Trophoblast cell (in vitro differentiated cells and primary cell): Measurements from ENCODE around the gene POP7.

Source experiments
- DNase-seq, 2 donors: peaks; one replicate each; pipeline ENCODE4 v3.0.0-alpha.2; 2016
- H2AFZ ChIP-seq: 2 replicates; pipeline ENCODE4 v1.6.1; 2013; ENCODE audit warnings: low read length, moderate library complexity, mild to moderate bottlenecking; ENCODE audit not compliant: insufficient read depth, poor library complexity
- H2AK5ac ChIP-seq: 2 replicates; pipeline ENCODE4 v1.6.1; 2013; ENCODE audit warnings: mild to moderate bottlenecking, low read length
- H2BK120ac ChIP-seq: 2 replicates; pipeline ENCODE4 v1.6.1; 2013; ENCODE audit warnings: low read length, mild to moderate bottlenecking, moderate library complexity; ENCODE audit not compliant: insufficient read depth, poor library complexity
- H2BK12ac ChIP-seq: 2 replicates; pipeline ENCODE4 v1.6.1; 2013; ENCODE audit warnings: mild to moderate bottlenecking, low read length, moderate library complexity
- H2BK5ac ChIP-seq: 2 replicates; pipeline ENCODE4 v1.6.1; 2013; ENCODE audit warnings: low read length, low read depth, moderate library complexity, mild to moderate bottlenecking; ENCODE audit not compliant: poor library complexity
- H3K14ac ChIP-seq: 2 replicates; pipeline ENCODE4 v1.6.1; 2013; ENCODE audit warnings: mild to moderate bottlenecking, low read length
- H3K18ac ChIP-seq: 2 replicates; pipeline ENCODE4 v1.6.1; 2013; ENCODE audit warnings: mild to moderate bottlenecking, low read length
- H3K23ac ChIP-seq: 2 replicates; pipeline ENCODE4 v1.6.1; 2013; ENCODE audit warnings: low read length
- H3K27ac ChIP-seq: 2 replicates; pipeline ENCODE4 v1.5.1; 2013; ENCODE audit warnings: low read depth, mild to moderate bottlenecking, inconsistent platforms, low read length, moderate library complexity
- H3K27me3 ChIP-seq: 2 replicates; pipeline ENCODE4 v1.6.1; 2013; ENCODE audit warnings: inconsistent platforms, mild to moderate bottlenecking, low read length, moderate library complexity; ENCODE audit not compliant: insufficient read depth
- H3K36me3 ChIP-seq, 2 experiments: 1 replicate in 1 of 2; 2 replicates in 1 of 2; pipeline ENCODE4 v1.6.1; 2013; ENCODE audit warnings: low read length in 2 of 2, mild to moderate bottlenecking in 2 of 2, moderate library complexity in 1 of 2; ENCODE audit not compliant: insufficient read depth in 2 of 2, control insufficient read depth in 1 of 2
- H3K4ac ChIP-seq: 2 replicates; pipeline ENCODE4 v1.6.1; 2013; ENCODE audit warnings: low read depth, mild to moderate bottlenecking, low read length, moderate library complexity
- H3K4me1 ChIP-seq, 2 experiments: 1 replicate in 1 of 2; 2 replicates in 1 of 2; pipeline ENCODE4 v1.6.1; 2013; ENCODE audit warnings: low read length in 2 of 2, mild to moderate bottlenecking in 2 of 2, moderate library complexity in 1 of 2; ENCODE audit not compliant: insufficient read depth in 2 of 2, control insufficient read depth in 1 of 2
- H3K4me2 ChIP-seq: 2 replicates; pipeline ENCODE4 v1.6.1; 2013; ENCODE audit warnings: inconsistent platforms, mild to moderate bottlenecking, low read length, moderate library complexity
- H3K4me3 ChIP-seq: 2 replicates; pipeline ENCODE4 v1.5.1; 2013; ENCODE audit warnings: mild to moderate bottlenecking, low read depth, low read length, inconsistent platforms
- H3K79me1 ChIP-seq: one replicate; pipeline ENCODE4 v1.6.1; 2013; ENCODE audit warnings: low read length
- H3K79me2 ChIP-seq: 2 replicates; pipeline ENCODE4 v1.6.1; 2013; ENCODE audit warnings: low read length, mild to moderate bottlenecking; ENCODE audit not compliant: control insufficient read depth, insufficient read depth, poor library complexity
- H3K9ac ChIP-seq: 2 replicates; pipeline ENCODE4 v1.6.1; 2013; ENCODE audit warnings: mild to moderate bottlenecking, low read length
- H3K9me3 ChIP-seq: 2 replicates; pipeline ENCODE4 v1.6.1; 2013; ENCODE audit warnings: low read depth, mild to moderate bottlenecking, control low read depth, inconsistent platforms, low read length; ENCODE audit not compliant: insufficient read depth
- H4K12ac ChIP-seq: 2 replicates; pipeline ENCODE4 v1.6.1; 2013; ENCODE audit warnings: low read depth, mild to moderate bottlenecking, low read length, moderate library complexity
- H4K8ac ChIP-seq: 2 replicates; pipeline ENCODE4 v1.6.1; 2013; ENCODE audit warnings: low read depth, mild to moderate bottlenecking, low read length, moderate library complexity
- H4K91ac ChIP-seq: one replicate; pipeline ENCODE4 v1.6.1; 2013; ENCODE audit warnings: low read depth, mild to moderate bottlenecking, low read length, moderate library complexity
- WGBS: extraction: QIAGEN DNeasy Blood & Tissue Kit; methylation state at CpG from one replicate; pipeline ENCODE4 v1.1.7; 2013; ENCODE audit warnings: missing lambda C conversion rate; ENCODE audit not compliant: insufficient read length, insufficient coverage; ENCODE audit errors: extremely low coverage; 5-methylcytosine and 5-hydroxymethylcytosine counted together

The POP7 gene

GRCh38 chr7:100730136-100730800, 24.3 kb downstream of the POP7 start:
- WGBS: no CpG with 5 or more reads among the region's 3 CpGs
- Histone ChIP-seq H3K4me3 (no peak overlapping the region), H3K4ac (no peak overlapping the region), H3K79me2 (no peaks in the 10 kb centered on the region), H2BK120ac (no peak overlapping the region), H4K8ac (no peak overlapping the region), H3K9ac (no peak overlapping the region), H3K79me1 (no peaks in the 10 kb centered on the region), H2AK5ac (no peak overlapping the region), H4K12ac (no peak overlapping the region), H3K4me1 (no peaks in the 10 kb centered on the region), H3K4me2 (no peak overlapping the region), H2BK12ac (no peak overlapping the region), H3K36me3 (no peaks in the 10 kb centered on the region), H2AFZ (no peak overlapping the region), H3K14ac (no peak overlapping the region), H3K9me3 (no peaks in the 10 kb centered on the region), H3K27me3 (no peaks in the 10 kb centered on the region), H3K23ac (no peak overlapping the region), H3K18ac (no peak overlapping the region), H4K91ac (no peak overlapping the region), H3K27ac (no peak overlapping the region), H2BK5ac (no peak overlapping the region)
- no peak for DNase-seq

GRCh38 chr7:100731937-100732636, 26.2 kb downstream of the POP7 start:
- H4K12ac ChIP-seq: no peak overlapping the region
- no peak for DNase-seq
- H3K18ac ChIP-seq: no peak overlapping the region
- no peak overlapping the region for H3K4me2 ChIP-seq
- no peaks in the 10 kb centered on the region for H3K4me1 ChIP-seq
- no peaks in the 10 kb centered on the region for H3K9me3 ChIP-seq
- H3K4ac ChIP-seq: no peak overlapping the region
- no peak overlapping the region for H2BK120ac ChIP-seq
- H3K36me3 ChIP-seq: no peaks in the 10 kb centered on the region
- H3K14ac ChIP-seq: no peak overlapping the region
- no peak overlapping the region for H3K27ac ChIP-seq
- no peak overlapping the region for H3K9ac ChIP-seq
- no peak overlapping the region for H2AFZ ChIP-seq
- no peaks in the 10 kb centered on the region for H3K27me3 ChIP-seq
- H3K23ac ChIP-seq: no peak overlapping the region
- no peak overlapping the region for H4K8ac ChIP-seq
- H3K79me1 ChIP-seq: no peaks in the 10 kb centered on the region
- no peaks in the 10 kb centered on the region for H3K79me2 ChIP-seq
- no CpG with 5 or more reads among the region's 11 CpGs for WGBS
- no peak overlapping the region for H3K4me3 ChIP-seq
- H4K91ac ChIP-seq: no peak overlapping the region
- no peak overlapping the region for H2BK12ac ChIP-seq
- H2AK5ac ChIP-seq: no peak overlapping the region
- H2BK5ac ChIP-seq: no peak overlapping the region

DNA sequence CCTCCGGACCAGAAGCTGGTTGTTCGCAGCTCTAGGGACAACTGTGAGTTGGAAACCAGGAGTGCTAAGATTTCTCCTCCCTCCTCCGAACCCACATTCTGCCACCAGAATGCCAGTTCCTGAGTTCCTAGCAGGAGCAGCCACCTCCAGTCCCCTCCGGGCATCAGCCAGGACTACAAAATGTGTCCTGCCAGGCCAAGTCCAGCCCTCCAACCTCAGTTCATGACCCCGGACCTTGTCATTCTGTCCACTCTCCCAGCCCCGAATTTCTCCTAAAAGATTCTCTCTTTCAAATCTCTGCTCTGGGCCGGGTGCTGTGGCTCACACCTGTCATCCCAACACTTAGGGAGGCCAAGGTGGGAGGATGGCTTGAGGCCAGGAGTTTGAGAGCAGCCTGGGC, 29.8 kb downstream of the POP7 start:
- H3K9ac ChIP-seq: no peak overlapping the region
- no peak overlapping the region for H2BK12ac ChIP-seq
- H3K9me3 ChIP-seq: no peaks in the 10 kb centered on the region
- H2BK120ac ChIP-seq: no peak overlapping the region
- H4K12ac ChIP-seq: no peak overlapping the region
- H3K4me1 ChIP-seq: no peaks in the 10 kb centered on the region
- H3K4ac ChIP-seq: no peak overlapping the region
- no peak overlapping the region for H4K91ac ChIP-seq
- H3K27me3 ChIP-seq: no peaks in the 10 kb centered on the region
- WGBS: no CpG with 5 or more reads among the region's 7 CpGs
- no peaks in the 10 kb centered on the region for H3K36me3 ChIP-seq
- H3K27ac ChIP-seq: no peak overlapping the region
- H3K14ac ChIP-seq: no peak overlapping the region
- H3K23ac ChIP-seq: no peak overlapping the region
- no peak for DNase-seq
- no peak overlapping the region for H2BK5ac ChIP-seq
- H4K8ac ChIP-seq: no peak overlapping the region
- no peaks in the 10 kb centered on the region for H3K79me2 ChIP-seq
- no peaks in the 10 kb centered on the region for H3K79me1 ChIP-seq
- no peak overlapping the region for H2AFZ ChIP-seq
- H2AK5ac ChIP-seq: no peak overlapping the region
- H3K18ac ChIP-seq: no peak overlapping the region
- H3K4me2 ChIP-seq: no peak overlapping the region
- H3K4me3 ChIP-seq: no peak overlapping the region

DNA sequence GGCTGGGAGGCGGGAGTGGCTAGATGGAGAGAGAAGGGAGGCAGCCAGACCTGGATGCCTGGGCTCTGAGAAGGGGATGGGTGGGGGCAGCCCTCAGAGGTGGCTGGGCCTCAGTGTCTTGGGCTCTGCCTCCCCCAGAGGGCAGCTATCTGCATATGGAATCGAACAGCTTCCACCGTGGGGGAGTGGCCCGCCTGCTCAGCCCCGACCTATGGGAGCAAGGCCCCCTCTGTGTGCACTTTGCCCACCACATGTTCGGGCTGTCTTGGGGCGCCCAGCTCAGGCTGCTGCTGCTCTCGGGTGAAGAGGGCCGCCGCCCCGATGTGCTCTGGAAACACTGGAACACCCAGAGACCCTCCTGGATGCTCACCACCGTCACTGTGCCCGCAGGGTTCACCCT, 30.8 kb downstream of the POP7 start:
- Histone ChIP-seq H2BK5ac (no peak overlapping the region), H2BK120ac (no peak overlapping the region), H3K4me1 (no peaks in the 10 kb centered on the region), H3K14ac (no peak overlapping the region), H3K36me3 (no peaks in the 10 kb centered on the region), H3K4me3 (no peak overlapping the region), H4K12ac (no peak overlapping the region), H3K23ac (no peak overlapping the region), H3K27me3 (no peaks in the 10 kb centered on the region), H3K4me2 (no peak overlapping the region), H4K91ac (no peak overlapping the region), H2AFZ (no peak overlapping the region), H3K79me1 (no peaks in the 10 kb centered on the region), H3K79me2 (no peaks in the 10 kb centered on the region), H3K27ac (no peak overlapping the region), H3K18ac (no peak overlapping the region), H3K4ac (no peak overlapping the region), H3K9ac (no peak overlapping the region), H2BK12ac (no peak overlapping the region), H3K9me3 (no peaks in the 10 kb centered on the region), H4K8ac (no peak overlapping the region), H2AK5ac (no peak overlapping the region)
- no CpG with 5 or more reads among the region's 13 CpGs for WGBS
- no peak for DNase-seq
